ENCODE data around the gene TMEM225. TPM values are rescaled to one million over a fixed set of nuclear protein-coding genes. Genes with fewer than 3 reads are reported as not detected.

TMEM225 gene
- total RNA-seq, 1 donor from 2014 or later: not detected

GRCh38 chr11:123838659-123839058 is 46.8 kb downstream of the TMEM225 start:
- no peaks in the 10 kb centered on the region for H3K27me3 ChIP-seq (ENCODE audit: control insufficient read depth, insufficient read depth, low read length)
- no peak overlapping the region for H3K4me3 ChIP-seq (ENCODE audit: low read depth, low read length)
- DNase-seq (ENCODE audit: low read depth): no peak
- no peak for TF ChIP-seq CTCF (IDR thresholded peaks at IDR 0.05; ENCODE audit: insufficient read depth, low read length, poor library complexity, severe bottlenecking)
- H3K36me3 ChIP-seq (ENCODE audit: control insufficient read depth, insufficient read depth, low read length): no peaks in the 10 kb centered on the region

- H3K36me3 ChIP-seq (ENCODE audit: control insufficient read depth, insufficient read depth, low read length): no peaks in the 10 kb centered on the region
- no peak overlapping the region for H3K4me3 ChIP-seq (ENCODE audit: low read depth, low read length)
- no peak for DNase-seq (ENCODE audit: low read depth)
- TF ChIP-seq CTCF (IDR thresholded peaks at IDR 0.05; ENCODE audit: insufficient read depth, low read length, poor library complexity, severe bottlenecking): no peak
- no peaks in the 10 kb centered on the region for H3K27me3 ChIP-seq (ENCODE audit: control insufficient read depth, insufficient read depth, low read length)
Measured at GRCh38 chr11:123838199-123838598, 47.3 kb downstream of the TMEM225 start.

- Histone ChIP-seq H3K36me3 (ENCODE audit: control insufficient read depth, insufficient read depth, low read length) (no peaks in the 10 kb centered on the region), H3K27me3 (ENCODE audit: control insufficient read depth, insufficient read depth, low read length) (no peaks in the 10 kb centered on the region), H3K4me3 (ENCODE audit: low read depth, low read length) (no peak overlapping the region)
- no peak for DNase-seq (ENCODE audit: low read depth)
- TF ChIP-seq CTCF (IDR thresholded peaks at IDR 0.05; ENCODE audit: insufficient read depth, low read length, poor library complexity, severe bottlenecking): no peak
Measured at GRCh38 chr11:123833095-123833494, 52.4 kb downstream of the TMEM225 start.

Other genes with a start within 250 kb of the TMEM225 start
- gene SCN3B, start 231.0 kb downstream of the TMEM225 start, total RNA-seq: 2.1 and 2.4 TPM in 2 replicates
- 10.5 and 20.1 TPM in 2 replicates for gene ZNF202, start 144.0 kb downstream of the TMEM225 start, total RNA-seq
- not detected in 2 replicates for gene OR6X1, start 131.2 kb downstream of the TMEM225 start, total RNA-seq
- gene OR6M1, start 79.3 kb downstream of the TMEM225 start, total RNA-seq: not detected in 2 replicates
- gene OR8D4, start 16.5 kb upstream of the TMEM225 start, total RNA-seq: not detected in 2 replicates
- gene OR4D5, start 53.9 kb upstream of the TMEM225 start, total RNA-seq: not detected in 2 replicates
- 0.34 TPM in 1 of 2 replicates, not detected in the other for gene OR6T1, start 58.2 kb upstream of the TMEM225 start, total RNA-seq
- gene OR10S1, start 92.1 kb upstream of the TMEM225 start, total RNA-seq: not detected in 2 replicates
- not detected in 2 replicates for gene OR10G6, start 109.5 kb upstream of the TMEM225 start, total RNA-seq
- not detected in 2 replicates for gene OR10G4, start 127.3 kb upstream of the TMEM225 start, total RNA-seq
- not detected in 2 replicates for gene OR10G9, start 137.3 kb upstream of the TMEM225 start, total RNA-seq
- not detected in 2 replicates for gene OR10G8, start 141.1 kb upstream of the TMEM225 start, total RNA-seq
- not detected in 2 replicates for gene OR10G7, start 155.7 kb upstream of the TMEM225 start, total RNA-seq
- 26.6 and 33.4 TPM in 2 replicates for gene VWA5A, start 229.8 kb upstream of the TMEM225 start, total RNA-seq